A673 (cell line): ENCODE measurements around the gene COL4A2.

Experiments used
- EZH2 ChIP-seq: fragments of 200-600 bp; sonication (generic); IDR thresholded peaks from 2 replicates; pipeline ENCODE4 v1.6.1; 2017; ENCODE audit warnings: borderline replicate concordance, low read depth, mild to moderate bottlenecking, mixed read lengths, antibody characterized with exemption, low read length; ENCODE audit not compliant: poor library complexity, severe bottlenecking
- TF ChIP-seq, protein P1 (sequence below): fragments of 300-800, 200-600 bp; sonication (generic); conservative IDR thresholded peaks from 2 replicates; pipeline ENCODE4 v1.5.1; 2017; ENCODE audit warnings: low read depth, mild to moderate bottlenecking, antibody characterized with exemption, low read length, moderate library complexity, mixed read lengths

DNA sequence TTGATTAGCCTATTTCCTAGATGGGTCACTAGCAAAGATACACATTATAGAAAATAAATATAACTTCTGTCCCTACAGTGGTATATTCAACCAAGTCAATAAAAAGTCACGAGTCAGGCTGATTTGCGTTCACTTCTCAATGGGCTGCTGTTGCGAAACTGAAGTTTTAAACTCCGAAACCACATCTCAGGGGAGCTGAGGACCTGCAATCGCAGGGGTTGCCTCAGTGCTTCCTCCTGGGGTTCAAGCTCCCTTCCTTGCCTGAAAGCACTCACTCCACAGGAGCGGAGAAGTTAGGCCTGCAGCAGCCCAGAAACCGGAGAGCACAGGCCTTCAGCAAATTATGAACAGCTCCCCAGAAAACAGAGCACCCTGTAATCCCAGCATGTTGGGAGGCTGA, 214.9 kb downstream of the COL4A2 start:
- TF ChIP-seq, protein P1, sequence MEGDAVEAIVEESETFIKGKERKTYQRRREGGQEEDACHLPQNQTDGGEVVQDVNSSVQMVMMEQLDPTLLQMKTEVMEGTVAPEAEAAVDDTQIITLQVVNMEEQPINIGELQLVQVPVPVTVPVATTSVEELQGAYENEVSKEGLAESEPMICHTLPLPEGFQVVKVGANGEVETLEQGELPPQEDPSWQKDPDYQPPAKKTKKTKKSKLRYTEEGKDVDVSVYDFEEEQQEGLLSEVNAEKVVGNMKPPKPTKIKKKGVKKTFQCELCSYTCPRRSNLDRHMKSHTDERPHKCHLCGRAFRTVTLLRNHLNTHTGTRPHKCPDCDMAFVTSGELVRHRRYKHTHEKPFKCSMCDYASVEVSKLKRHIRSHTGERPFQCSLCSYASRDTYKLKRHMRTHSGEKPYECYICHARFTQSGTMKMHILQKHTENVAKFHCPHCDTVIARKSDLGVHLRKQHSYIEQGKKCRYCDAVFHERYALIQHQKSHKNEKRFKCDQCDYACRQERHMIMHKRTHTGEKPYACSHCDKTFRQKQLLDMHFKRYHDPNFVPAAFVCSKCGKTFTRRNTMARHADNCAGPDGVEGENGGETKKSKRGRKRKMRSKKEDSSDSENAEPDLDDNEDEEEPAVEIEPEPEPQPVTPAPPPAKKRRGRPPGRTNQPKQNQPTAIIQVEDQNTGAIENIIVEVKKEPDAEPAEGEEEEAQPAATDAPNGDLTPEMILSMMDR: no peak
- no peak for TF ChIP-seq EZH2
